Heart left ventricle (tissue), 13 donors: ENCODE results near the gene MYL11.

Source experiments
- POLR2A ChIP-seq, 2 donors: fragments of 450-650 bp; IDR thresholded peaks; one replicate each; pipeline ENCODE4 v1.6.1; 2017; ENCODE audit warnings: antibody characterized with exemption in 2 of 2, mild to moderate bottlenecking in 2 of 2, moderate library complexity in 2 of 2
- TF ChIP-seq, protein P1 (sequence below), 12 donors: fragments of 200-600 bp; sonication (generic) in 4 of 12; IDR thresholded peaks; one replicate each; pipeline versions ENCODE4 v1.5.0 to v1.8.0; 2018 to 2022; ENCODE audit warnings: antibody characterized with exemption in 12 of 12, mild to moderate bottlenecking in 5 of 12
- donor health status: ischemic (EF 13 %, LVEDD 7.1; RV severe dilation, severe dysfunction).
- donor health status: DM: no; HTN: yes; CAD: no.
- donor health status: DM: no; HTN: no; CAD: no.
- donor health status: ischemic (EF 25% LVEDD 6.9; RV normal size, moderate dysfunction).
- donor health status: ischemic (EF 25% LVEDD 5.7; RV mildly dilated, moderate dysfunction).
- donor health status: ischemic (EF 35%, LVEDD 5.7; RV mildly dilated, moderate dysfunction).
- donor health status: nonischemic (EF 11% LVEDD 7.7; RV severe dilation, severe dysfunction).
- donor health status: DM: yes; HTN: yes; CAD: no.
- donor health status: PGD.
- donor health status: ischemic (EF 29% LVEDD 5.4; RV normal size, mild dysfunction).
- donor health status: nonischemic (EF 23%, LVEDD 6.1; RV moderate dilation, normal function).

DNA sequence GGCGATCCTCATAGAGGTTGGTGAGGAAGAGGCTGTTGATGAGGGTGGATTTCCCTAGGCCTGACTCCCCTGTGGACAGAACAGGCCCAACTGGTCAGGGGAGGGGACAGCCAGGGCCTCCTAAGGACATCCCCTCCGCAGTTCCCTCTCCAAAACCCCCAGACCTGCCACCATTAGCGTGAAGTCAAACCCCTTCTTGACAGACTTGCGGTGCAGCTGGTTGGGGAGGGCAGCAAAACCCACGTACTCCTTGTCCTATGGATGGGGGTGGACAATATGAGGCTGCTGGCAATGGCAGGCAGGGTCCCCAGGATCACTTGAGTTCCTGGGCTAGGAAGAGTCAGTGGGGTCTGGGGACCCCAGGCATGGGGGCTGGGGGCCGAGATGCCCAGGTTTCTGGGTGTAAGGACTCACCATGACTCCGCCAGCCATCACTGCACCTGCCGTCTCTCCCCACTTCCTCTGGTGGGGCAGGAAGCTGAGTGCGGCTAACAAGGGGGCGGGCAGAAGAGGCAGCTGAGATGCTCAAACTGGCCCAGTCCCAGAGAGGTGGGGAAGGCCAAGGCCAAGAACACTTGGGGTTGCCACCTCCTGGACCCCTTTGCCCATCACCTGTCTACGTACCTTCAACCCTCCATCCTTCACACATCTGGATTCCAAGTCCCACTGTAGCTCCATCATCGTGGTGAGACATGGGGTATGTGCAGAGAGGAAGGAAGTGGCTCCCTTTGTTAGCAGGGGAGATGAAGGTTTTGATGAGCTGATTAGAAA, 7.7 kb downstream of the MYL11 start, which contains the start of gene SEPTIN1:
- no peak for TF ChIP-seq POLR2A (IDR thresholded peaks at IDR 0.05)
- TF ChIP-seq, protein P1, sequence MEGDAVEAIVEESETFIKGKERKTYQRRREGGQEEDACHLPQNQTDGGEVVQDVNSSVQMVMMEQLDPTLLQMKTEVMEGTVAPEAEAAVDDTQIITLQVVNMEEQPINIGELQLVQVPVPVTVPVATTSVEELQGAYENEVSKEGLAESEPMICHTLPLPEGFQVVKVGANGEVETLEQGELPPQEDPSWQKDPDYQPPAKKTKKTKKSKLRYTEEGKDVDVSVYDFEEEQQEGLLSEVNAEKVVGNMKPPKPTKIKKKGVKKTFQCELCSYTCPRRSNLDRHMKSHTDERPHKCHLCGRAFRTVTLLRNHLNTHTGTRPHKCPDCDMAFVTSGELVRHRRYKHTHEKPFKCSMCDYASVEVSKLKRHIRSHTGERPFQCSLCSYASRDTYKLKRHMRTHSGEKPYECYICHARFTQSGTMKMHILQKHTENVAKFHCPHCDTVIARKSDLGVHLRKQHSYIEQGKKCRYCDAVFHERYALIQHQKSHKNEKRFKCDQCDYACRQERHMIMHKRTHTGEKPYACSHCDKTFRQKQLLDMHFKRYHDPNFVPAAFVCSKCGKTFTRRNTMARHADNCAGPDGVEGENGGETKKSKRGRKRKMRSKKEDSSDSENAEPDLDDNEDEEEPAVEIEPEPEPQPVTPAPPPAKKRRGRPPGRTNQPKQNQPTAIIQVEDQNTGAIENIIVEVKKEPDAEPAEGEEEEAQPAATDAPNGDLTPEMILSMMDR (IDR thresholded peaks at IDR 0.05) = no peak
